WTC11 (cell line): ENCODE measurements around the gene SH3YL1. TPM values are rescaled to one million over a fixed set of nuclear protein-coding genes. Genes with fewer than 3 reads are reported as not detected.

Experiments
- ATAC-seq: fragments of 200-7000 bp; cut with Tn5 transposase; 2 replicates; pipeline ENCODE4 v1.10.0; 2021; ENCODE audit warnings: mild to moderate bottlenecking, moderate library complexity
- CTCF ChIA-PET: fragments of 300-600 bp; sonication (Branson Sonifier 250); formaldehyde crosslinking; loops from one replicate; lab custom pipeline; 2021; ENCODE audit warnings: antibody characterized with exemption; lab: Charles Lee
- POLR2A ChIA-PET: fragments of 350-600 bp; sonication (Branson Sonifier 250); formaldehyde crosslinking; loops from one replicate; lab custom pipeline; 2021; ENCODE audit warnings: antibody characterized with exemption; lab: Charles Lee
- DNase-seq: peaks from one replicate; pipeline ENCODE4 v3.0.0; 2021; ENCODE audit warnings: low spot score
- H3K27ac Mint-ChIP-seq: 2 replicates; pipeline ENCODE4 v1.8.0; 2021; ENCODE audit warnings: mixed read lengths
- H3K27me3 Mint-ChIP-seq: 2 replicates; pipeline ENCODE4 v1.8.0; 2021; ENCODE audit warnings: low read depth, mild to moderate bottlenecking, moderate library complexity, mixed read lengths
- H3K36me3 Mint-ChIP-seq: 2 replicates; pipeline ENCODE4 v1.8.0; 2021; ENCODE audit warnings: mixed read lengths
- H3K4me1 Mint-ChIP-seq: 2 replicates; pipeline ENCODE4 v1.8.0; 2022; ENCODE audit warnings: mixed read lengths
- H3K4me3 Mint-ChIP-seq: 2 replicates; pipeline ENCODE4 v1.8.0; 2021; ENCODE audit warnings: mild to moderate bottlenecking, moderate library complexity, mixed read lengths
- H3K9me3 Mint-ChIP-seq: 2 replicates; pipeline ENCODE4 v1.8.0; 2021; ENCODE audit warnings: mixed read lengths
- AFF4 ChIP-seq: sonication (generic); formaldehyde crosslinking; IDR thresholded peaks from 2 replicates; pipeline ENCODE4 v1.8.1; 2023; ENCODE audit warnings: mild to moderate bottlenecking, missing genetic modification reagents, borderline replicate concordance
- ARID4B ChIP-seq: sonication (generic); formaldehyde crosslinking; IDR thresholded peaks from 2 replicates; pipeline ENCODE4 v1.8.0; 2023; ENCODE audit warnings: missing genetic modification reagents, mild to moderate bottlenecking, borderline replicate concordance
- CDX4 ChIP-seq: fragments of 250-450 bp; sonication (Bioruptor Pico); IDR thresholded peaks from 2 replicates; pipeline ENCODE4 v1.9.0; 2021; ENCODE audit warnings: moderate library complexity, mild to moderate bottlenecking, inconsistent platforms, borderline replicate concordance
- FOXP1 ChIP-seq: sonication (generic); formaldehyde crosslinking; IDR thresholded peaks from 2 replicates; pipeline ENCODE4 v1.8.0; 2022; ENCODE audit warnings: missing genetic modification reagents, mild to moderate bottlenecking, moderate library complexity, borderline replicate concordance
- GRHL2 ChIP-seq: fragments of 250-450 bp; sonication (Bioruptor Pico); IDR thresholded peaks from 2 replicates; pipeline ENCODE4 v1.8.0; 2022; ENCODE audit warnings: mild to moderate bottlenecking, moderate library complexity; ENCODE audit not compliant: insufficient replicate concordance, severe bottlenecking
- HMGXB4 ChIP-seq: sonication (generic); formaldehyde crosslinking; IDR thresholded peaks from 2 replicates; pipeline ENCODE4 v1.8.1; 2023; ENCODE audit warnings: mild to moderate bottlenecking, moderate library complexity, missing genetic modification reagents
- IRF1 ChIP-seq: sonication (generic); formaldehyde crosslinking; IDR thresholded peaks from 2 replicates; pipeline ENCODE4 v1.8.0; 2023; ENCODE audit warnings: missing genetic modification reagents
- MAX ChIP-seq: sonication (generic); formaldehyde crosslinking; IDR thresholded peaks from 2 replicates; pipeline ENCODE4 v1.8.0; 2022; ENCODE audit warnings: mild to moderate bottlenecking, missing genetic modification reagents
- MXD4 ChIP-seq: fragments of 250-450 bp; sonication (Bioruptor Pico); IDR thresholded peaks from 2 replicates; pipeline ENCODE4 v1.8.0; 2021; ENCODE audit warnings: mild to moderate bottlenecking, moderate library complexity, borderline replicate concordance
- NR3C1 ChIP-seq: sonication (generic); formaldehyde crosslinking; conservative IDR thresholded peaks from 2 replicates; pipeline ENCODE4 v1.8.1; 2023; ENCODE audit warnings: low read depth, mild to moderate bottlenecking, missing genetic modification reagents
- OVOL2 ChIP-seq: fragments of 250-450 bp; sonication (Bioruptor Pico); IDR thresholded peaks from 2 replicates; pipeline ENCODE4 v1.9.0; 2021; ENCODE audit warnings: mild to moderate bottlenecking, borderline replicate concordance
- SOX15 ChIP-seq: fragments of 250-450 bp; sonication (Bioruptor Pico); IDR thresholded peaks from 2 replicates; pipeline ENCODE4 v1.9.0; 2021; ENCODE audit warnings: mild to moderate bottlenecking
- TEAD4 ChIP-seq: sonication (generic); formaldehyde crosslinking; IDR thresholded peaks from 2 replicates; pipeline ENCODE4 v1.8.0; 2022; ENCODE audit warnings: mild to moderate bottlenecking, missing genetic modification reagents
- TP53 ChIP-seq: sonication (generic); formaldehyde crosslinking; IDR thresholded peaks from 2 replicates; pipeline ENCODE4 v1.8.1; 2023; ENCODE audit warnings: mild to moderate bottlenecking, missing genetic modification reagents
- ZBTB21 ChIP-seq: sonication (generic); formaldehyde crosslinking; IDR thresholded peaks from 2 replicates; pipeline ENCODE4 v1.8.1; 2023; ENCODE audit warnings: mild to moderate bottlenecking, missing genetic modification reagents, borderline replicate concordance
- ZNF416 ChIP-seq: fragments of 250-450 bp; sonication (Bioruptor Pico); IDR thresholded peaks from 2 replicates; pipeline ENCODE4 v1.9.0; 2021; ENCODE audit warnings: mild to moderate bottlenecking, inconsistent platforms
- ZNF423 ChIP-seq: fragments of 250-450 bp; sonication (Bioruptor Pico); IDR thresholded peaks from 2 replicates; pipeline ENCODE4 v2.1.2; 2022; ENCODE audit warnings: mild to moderate bottlenecking, moderate library complexity
- total RNA-seq: library from RNA; stranded (reverse); gene quantifications from 3 replicates; pipeline ENCODE4 v1.2.3, GENCODE V29; 2021

The SH3YL1 gene
- total RNA-seq, 1 experiment from 2014 or later, result 26.4 TPM

GRCh38 chr2:285531-285930 is 21.7 kb upstream of the SH3YL1 start:
- peaks cover 18% of the 10 kb centered on the region for H3K36me3 Mint-ChIP-seq
- H3K27me3 Mint-ChIP-seq, result peaks cover 38% of the 10 kb centered on the region
- TF ChIP-seq CDX4 (CRISPR knock-in tag), result no peak
- TF ChIP-seq NR3C1 (CRISPR knock-in tag), result no peak
- TF ChIP-seq SOX15 (CRISPR knock-in tag), result no peak
- no peak for TF ChIP-seq TEAD4 (CRISPR knock-in tag)
- no peak for TF ChIP-seq IRF1 (CRISPR knock-in tag)
- no peak for TF ChIP-seq ZNF416 (CRISPR knock-in tag)
- TF ChIP-seq TP53 (CRISPR knock-in tag), result no peak
- no peak for TF ChIP-seq OVOL2 (CRISPR knock-in tag)
- no peak for TF ChIP-seq MAX (CRISPR knock-in tag)
- TF ChIP-seq GRHL2, result no peak
- TF ChIP-seq ZNF423, result no peak
- no peak for TF ChIP-seq HMGXB4 (CRISPR knock-in tag)
- no peak for TF ChIP-seq ZBTB21 (CRISPR knock-in tag)
- no peak for TF ChIP-seq MXD4 (CRISPR knock-in tag)
- no peak for TF ChIP-seq AFF4
- TF ChIP-seq ARID4B (CRISPR knock-in tag), result no peak
- no peak for TF ChIP-seq FOXP1 (CRISPR knock-in tag)
- H3K4me1 Mint-ChIP-seq, result peaks cover 46% of the 10 kb centered on the region
- ChIA-PET CTCF (interaction anchor here (1.0 to 2.7 kb wide), 6 partner anchors 11 to 377 kb away, joined by 3 to 14 read pairs (median 4); no protein-coding TSS in a partner anchor), POLR2A (no interaction called here)
- no peak overlapping the region for H3K27ac Mint-ChIP-seq
- H3K4me3 Mint-ChIP-seq, result peak overlapping the region; percentile 41
- DNase-seq (no peak), ATAC-seq (no peak)
- no peaks in the 10 kb centered on the region for H3K9me3 Mint-ChIP-seq
